HG03575 (cell line): ENCODE data around the gene TMEM52B.

ENCODE experiments used
- ATAC-seq: cut with Tn5 transposase; IDR thresholded peaks from one replicate; pipeline ENCODE4 v1.9.1; 2021; ENCODE audit not compliant: unreplicated experiment, insufficient number of reproducible peaks, low FRiP score; ENCODE audit errors: extremely low read depth

The TMEM52B gene

GRCh38 chr12:10227648-10228047 is 48.8 kb downstream of the TMEM52B start:
- no peak for ATAC-seq

- ATAC-seq: no peak
These were observed 55.7 kb downstream of the TMEM52B start for GRCh38 chr12:10234562-10234961.

- no peak for ATAC-seq
These were observed 57.2 kb downstream of the TMEM52B start for GRCh38 chr12:10235761-10236631.

- ATAC-seq: no peak
These were observed 57.9 kb downstream of the TMEM52B start for GRCh38 chr12:10236720-10237119.

- ATAC-seq: no peak
These were observed 59.7 kb downstream of the TMEM52B start for GRCh38 chr12:10238526-10238925.

- ATAC-seq: no peak
These were observed 62.5 kb downstream of the TMEM52B start for GRCh38 chr12:10241290-10241689.
